ENCODE measurements around the gene ABCC2. TPM values are rescaled to one million over a fixed set of nuclear protein-coding genes. Genes with fewer than 3 reads are reported as not detected.

Gene ABCC2
- total and polyA plus RNA-seq, 9 of the 15 experiments (the other 6 are each of a cell fraction or from before 2014, with no cell fraction given): 0.03 to 0.18 (median 0.10) TPM; not detected in 1

DNA sequence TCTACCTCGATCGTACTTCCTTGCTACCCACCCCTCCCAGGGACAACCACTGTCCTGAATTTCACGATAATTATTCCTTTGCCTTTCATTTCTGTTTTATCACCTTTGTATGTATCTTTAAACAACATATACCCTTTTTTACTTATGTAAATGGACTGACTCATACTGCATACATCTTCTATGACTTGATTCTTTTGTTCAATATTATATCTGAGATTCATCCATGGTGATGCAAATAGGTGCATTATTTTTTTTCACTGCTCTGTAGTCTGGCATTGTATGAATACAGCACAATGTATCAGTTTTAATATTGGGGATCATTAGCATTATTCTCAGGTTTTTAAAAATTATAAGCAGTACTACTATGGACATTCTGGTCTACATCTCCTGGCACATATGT lies 69.4 kb downstream of the ABCC2 start (continued):
- no peak for TF ChIP-seq REST (IDR thresholded peaks at IDR 0.05; ENCODE audit: borderline replicate concordance)
- TF ChIP-seq REST (CRISPR knock-in tag; IDR thresholded peaks at IDR 0.05; ENCODE audit: low read depth): no peak
- no peak for TF ChIP-seq ZNF217 (CRISPR knock-in tag; IDR thresholded peaks at IDR 0.05)
- no peak for TF ChIP-seq SPI1 (IDR thresholded peaks at IDR 0.05; ENCODE audit: borderline replicate concordance, low read depth, low read length)
- TF ChIP-seq CTBP1 (IDR thresholded peaks at IDR 0.05; ENCODE audit: borderline replicate concordance): no peak
- TF ChIP-seq E2F1 (CRISPR knock-in tag; IDR thresholded peaks at IDR 0.05): no peak
